IPS-NIHi11 (cell line): ENCODE results near the gene HSPE1.
"Not testable (repeated sequence)": the region's sequence is repeated elsewhere in the genome, so short reads cannot be mapped to it uniquely, and the experiment has no call there.

Experiments
- DNase-seq: peaks from one replicate; pipeline ENCODE4 v3.0.0; 2012; ENCODE audit warnings: mixed read lengths, low spot score

The HSPE1 gene

DNA sequence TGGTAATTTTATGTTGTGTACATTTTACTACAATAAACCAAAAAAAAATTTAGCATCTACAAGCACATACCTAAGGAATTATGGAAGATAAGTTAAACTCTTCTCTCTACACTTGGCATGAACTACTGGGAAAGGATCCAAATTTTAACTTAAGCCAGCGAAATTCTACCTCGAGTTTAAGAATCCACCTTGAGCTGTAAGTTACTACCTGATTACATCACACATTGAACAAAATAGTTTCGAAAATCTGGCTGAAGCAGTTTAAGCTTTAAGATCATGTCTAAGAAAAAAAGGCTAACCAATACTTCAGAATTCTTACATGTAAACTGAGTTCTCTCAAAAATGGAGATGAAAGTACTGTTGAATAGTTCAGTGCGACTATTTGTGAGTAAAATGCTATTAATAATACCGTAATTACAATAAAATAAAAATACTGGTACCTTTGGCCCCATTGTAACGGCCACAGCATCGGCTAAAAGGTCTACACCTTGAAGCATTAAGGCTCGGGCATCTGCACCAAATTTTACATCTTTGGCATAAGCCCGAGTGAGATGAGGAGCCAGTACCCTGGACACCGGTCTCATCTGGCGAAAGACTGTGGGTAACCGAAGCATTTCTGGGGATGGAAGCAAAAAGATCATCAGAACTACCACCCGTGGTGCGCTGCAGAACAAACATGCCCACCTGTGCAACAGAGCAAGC is 1.8 kb upstream of the HSPE1 start:
- no peak for DNase-seq

DNA sequence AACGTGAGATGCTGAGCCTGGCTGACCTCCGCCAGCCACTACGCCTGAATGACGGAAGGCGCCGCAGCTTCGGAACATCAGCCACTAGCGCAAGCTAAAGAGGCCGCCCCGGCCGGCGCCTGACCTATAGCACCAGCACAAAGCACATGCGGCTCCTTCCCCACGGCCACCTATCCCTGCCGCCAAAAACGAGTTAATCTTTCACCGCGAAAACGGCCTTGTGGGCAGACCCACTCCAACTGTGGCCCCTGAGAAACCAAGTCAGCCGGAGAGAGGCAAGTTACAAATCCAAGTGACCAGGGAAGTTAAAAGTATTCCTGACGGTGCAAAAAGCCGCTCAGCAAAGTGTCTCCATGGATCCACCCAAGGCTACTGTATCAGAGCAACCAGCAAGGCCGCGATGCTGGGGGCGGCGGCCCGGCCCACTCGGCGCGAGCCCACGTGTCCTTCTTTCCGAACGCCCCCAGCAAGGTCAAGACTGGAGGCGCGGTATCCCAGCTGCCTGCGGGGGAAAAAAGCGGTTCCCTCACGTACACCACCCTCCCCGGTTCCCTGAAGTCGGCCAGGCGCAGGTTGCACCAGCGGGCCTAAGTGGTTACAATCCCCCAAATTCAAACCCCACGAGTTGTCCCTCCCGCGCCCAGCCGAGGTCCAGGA is 1.1 kb upstream of the HSPE1 start:
- DNase-seq, result peak; percentile 55

DNA sequence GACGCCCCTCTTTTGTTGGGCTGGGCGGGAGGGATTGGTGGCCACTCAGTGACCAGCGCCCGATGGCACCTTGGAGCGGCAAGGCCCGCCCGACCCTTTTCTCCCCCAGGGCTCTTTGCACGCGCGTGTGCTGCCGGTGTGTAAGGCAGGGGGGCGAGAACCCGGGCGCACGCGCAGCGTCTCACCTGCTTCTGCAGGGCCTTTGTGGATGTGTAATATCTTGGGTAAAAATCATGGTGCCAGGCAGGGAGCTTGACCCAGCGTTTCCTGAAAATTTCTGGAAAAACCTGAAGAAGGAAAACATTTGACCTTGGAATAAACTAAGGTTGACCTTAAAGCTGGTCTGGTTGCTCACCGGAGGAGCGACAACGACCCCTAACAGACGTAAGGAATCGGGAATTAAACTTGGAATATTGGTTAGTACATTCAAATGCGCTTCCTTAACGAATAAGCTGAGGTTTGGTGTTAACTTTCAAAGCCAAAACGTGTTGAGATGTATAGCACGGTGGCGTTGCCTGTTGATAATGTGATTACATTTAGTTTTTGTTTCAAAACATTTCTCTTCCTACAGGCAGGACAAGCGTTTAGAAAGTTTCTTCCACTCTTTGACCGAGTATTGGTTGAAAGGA is 438 bp downstream of the HSPE1 start:
- no peak for DNase-seq

DNA sequence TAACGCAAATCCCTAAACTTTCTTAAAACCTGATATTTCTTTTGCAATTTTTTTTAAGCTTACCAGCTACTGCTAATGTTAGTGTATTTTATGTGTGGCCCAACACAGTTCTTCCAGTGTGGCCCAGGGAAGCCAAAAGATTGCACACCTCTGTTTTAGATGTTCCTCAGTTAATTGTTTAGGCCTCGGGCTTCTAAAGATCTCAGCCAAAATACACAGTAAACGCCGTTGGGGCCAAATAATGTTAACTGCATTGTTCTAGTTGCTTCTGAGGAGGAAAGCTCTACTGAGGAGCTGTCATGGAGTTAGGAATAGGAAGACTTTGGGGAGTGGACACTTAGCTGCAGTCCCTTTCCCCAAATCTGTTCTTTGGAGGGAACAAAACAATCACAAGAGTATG is 2.0 kb downstream of the HSPE1 start:
- DNase-seq, result no peak

DNA sequence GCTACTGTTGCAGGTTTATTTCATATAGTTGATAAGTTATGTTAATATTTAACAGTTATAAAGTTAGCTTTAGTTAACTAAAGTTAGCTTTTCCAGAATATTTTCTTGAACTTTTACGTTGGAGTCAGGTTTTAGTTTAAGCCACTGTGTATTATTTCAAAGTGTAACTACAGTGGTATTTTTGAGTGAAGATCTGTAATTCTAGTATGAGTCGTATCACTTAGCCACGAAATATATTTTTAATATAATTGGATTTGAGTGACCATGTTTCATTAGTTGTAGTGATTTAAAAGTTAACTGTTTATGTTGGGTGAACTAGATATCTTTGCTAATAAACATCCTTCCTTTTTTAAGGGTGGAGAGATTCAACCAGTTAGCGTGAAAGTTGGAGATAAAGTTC is 2.5 kb downstream of the HSPE1 start:
- DNase-seq, result no peak

DNA sequence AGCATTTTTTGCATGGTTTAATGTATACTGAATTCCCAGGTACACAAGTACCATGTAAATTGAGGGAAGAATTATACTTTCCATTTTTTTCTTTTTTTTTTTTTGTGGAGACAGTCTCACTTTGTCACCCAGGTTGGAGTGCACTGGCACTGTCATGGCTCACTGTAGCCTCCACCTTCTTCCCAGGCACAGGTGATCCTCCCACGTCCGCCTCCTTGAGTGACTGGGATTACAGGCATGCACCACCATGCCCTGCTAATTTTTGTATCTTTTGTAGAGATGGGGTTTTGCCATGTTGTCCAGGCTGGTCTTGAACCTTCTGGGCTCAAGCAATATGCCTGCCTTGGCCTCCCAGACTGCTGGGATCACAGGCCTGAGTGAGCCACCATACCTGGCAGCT is 3.8 kb downstream of the HSPE1 start:
- DNase-seq, result no peak

DNA sequence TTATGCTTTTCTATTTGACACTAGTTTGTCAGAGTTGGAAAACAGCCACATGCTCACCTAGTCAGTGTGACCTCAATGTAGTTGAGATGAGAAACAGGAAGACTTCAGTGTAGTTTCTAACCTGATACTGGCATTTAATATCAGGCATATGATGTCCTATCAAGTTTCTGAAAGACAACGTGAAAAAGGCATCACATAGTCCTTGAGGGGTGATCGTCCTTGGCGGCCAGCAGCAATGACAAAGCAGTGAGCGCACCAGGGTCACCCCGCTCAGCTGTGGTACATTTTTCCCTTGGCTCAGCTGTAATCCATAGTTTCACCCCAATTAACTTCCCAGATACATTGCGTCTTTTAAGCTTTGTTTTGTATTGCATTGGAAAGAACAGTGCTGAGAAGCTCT is 4.3 kb downstream of the HSPE1 start:
- DNase-seq, result no peak

DNA sequence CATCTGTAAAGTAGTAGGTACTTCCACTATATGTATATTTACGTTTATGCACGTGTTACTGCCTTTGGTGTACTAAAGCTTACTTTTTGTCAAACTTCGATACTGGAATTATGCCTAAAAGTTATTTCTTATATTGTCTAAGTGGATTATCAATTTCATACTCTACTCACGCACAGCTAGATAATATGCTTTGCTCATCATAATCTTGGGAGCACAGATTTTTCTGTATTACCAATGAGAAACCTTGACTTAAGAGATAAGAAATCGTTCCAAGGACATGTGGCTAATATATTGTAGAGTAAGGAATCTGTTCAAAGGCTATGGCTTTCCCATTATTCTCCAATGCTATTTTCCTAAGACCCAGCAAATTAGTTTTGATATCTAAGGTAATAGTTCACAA is 6.5 kb downstream of the HSPE1 start:
- no peak for DNase-seq

DNA sequence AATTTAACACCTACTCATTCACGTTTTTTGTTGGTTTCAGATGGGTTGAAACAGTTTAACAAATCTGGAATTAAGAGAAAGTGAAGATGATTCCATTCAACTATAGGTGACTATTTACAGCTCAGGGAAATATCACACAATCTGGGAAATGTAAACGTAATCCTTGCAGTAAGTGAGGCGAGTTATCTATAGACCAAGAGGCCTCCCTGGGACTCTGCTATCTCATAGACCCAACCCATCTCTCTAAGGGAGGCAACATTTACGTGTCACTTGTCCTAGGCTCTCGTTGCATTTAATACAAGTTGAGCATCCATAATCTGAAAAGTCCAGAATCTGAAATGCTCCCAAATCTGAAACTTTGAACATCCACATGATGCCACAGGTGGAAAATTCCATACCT is 13.7 kb downstream of the HSPE1 start:
- no peak for DNase-seq

DNA sequence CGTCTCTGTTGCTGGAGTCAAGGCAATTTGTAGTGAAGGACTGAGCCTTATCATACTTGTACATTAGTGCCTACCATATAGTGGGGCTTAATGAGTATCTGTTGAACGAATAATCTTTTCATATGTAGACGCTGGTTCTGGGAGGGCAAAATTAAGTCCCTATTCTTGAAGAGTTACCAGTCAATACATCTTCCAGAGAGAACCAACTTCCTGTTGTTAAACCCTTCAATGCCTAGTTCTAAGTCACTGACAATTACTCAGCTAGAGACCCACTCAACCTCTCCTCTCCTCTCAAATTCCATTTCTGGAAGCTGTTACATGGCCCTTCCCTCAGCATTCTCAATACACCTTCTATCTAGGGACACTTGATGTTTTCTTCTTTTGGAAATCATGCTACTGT is 14.6 kb downstream of the HSPE1 start:
- DNase-seq, result no peak

DNA sequence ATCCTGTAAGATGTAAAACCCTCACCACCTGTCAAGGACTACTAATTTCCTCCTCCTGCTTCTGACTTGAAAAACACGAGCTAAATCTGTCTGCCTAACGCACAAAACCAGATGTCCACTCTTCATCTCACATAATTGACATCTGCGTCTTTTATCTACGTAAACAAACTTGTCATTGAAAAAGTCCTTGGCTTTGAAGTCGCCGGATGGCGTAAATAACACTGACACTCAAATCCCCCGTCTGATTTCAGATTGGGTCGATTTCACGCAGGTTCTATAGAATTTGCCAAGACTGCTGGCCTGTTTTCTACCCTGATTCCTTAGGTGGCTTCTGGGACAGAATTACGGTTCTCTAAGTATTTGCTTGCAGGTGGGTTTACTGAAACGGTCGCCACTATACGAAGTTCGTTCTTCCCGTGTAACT is 15.1 kb downstream of the HSPE1 start:
- no peak for DNase-seq

DNA sequence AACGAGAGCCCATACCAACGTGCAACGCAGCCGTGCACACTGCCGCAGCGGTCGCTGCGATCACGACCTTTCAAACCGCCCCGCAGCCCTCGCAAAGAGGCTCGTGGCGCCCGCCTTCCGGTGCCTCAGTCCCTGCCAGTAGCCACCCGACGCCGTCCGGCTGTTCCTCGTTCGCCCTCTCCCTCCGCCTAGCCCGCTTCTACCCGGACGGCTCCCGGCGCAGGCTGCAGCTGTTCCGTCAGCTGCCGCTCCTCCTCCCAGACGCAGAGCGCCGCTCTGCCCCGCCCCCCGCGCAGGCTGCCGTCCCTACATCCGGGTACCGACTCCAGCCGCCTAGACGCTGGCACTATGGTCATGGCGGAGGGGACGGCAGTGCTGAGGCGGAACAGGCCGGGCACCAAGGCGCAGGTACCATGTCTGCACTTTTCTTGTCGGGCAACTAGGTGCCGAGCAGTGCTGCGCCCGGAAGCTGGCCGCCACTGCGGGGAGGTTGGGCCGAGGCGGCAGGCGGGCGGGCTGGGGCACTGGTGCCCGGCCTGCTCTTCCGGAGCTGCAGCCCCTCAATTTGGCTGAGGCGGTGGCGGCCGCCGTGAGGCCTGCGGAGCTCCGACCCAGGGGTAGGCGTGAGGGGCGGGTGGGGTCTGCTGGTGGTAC is 15.7 kb downstream of the HSPE1 start, which contains the start of gene MOB4:
Gene MOB4, plus strand, starts transcription at position 328 of the 654 bp plus-strand sequence. Its CDS starts 21 bp downstream, at position 349.
- peak; percentile 96 for DNase-seq

DNA sequence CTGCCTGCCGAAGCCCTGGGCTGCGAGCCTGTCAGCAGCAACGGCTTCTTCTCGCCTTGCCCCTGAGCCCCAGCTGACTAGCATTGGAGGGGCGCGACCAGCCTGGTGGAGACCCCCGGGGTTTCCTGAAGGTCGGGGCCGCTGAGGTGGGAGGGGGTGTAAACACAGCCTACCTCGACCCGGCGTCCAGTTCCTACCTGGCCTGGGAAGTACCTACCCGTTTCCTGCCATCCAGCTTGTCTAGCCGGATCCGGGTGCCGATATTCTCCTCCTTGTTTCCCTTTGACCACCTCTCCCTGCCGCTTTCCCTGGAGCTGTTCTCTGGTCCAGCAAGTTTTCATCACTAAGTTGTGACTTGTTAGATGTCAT is 16.2 kb downstream of the HSPE1 start:
- peak; percentile 51 for DNase-seq

DNA sequence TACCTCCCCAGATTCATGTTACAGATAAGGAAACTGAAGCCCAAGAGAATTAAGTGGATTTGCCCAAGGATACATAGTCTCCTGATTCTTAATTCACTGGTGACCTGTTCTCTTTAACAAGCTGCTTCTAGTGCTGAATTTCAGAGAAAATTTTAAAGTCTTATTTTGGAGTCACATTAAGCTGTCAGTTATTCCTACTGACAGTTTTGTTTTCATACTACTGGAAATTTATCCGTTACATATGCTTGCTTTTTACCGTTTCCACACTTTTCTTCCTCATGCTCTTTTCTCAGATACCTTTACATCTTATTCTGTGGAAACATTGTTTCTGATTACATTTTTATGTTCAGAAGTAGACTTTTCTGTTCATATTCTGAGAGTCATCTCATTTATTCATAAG is 17.0 kb downstream of the HSPE1 start:
- DNase-seq, result no peak

DNA sequence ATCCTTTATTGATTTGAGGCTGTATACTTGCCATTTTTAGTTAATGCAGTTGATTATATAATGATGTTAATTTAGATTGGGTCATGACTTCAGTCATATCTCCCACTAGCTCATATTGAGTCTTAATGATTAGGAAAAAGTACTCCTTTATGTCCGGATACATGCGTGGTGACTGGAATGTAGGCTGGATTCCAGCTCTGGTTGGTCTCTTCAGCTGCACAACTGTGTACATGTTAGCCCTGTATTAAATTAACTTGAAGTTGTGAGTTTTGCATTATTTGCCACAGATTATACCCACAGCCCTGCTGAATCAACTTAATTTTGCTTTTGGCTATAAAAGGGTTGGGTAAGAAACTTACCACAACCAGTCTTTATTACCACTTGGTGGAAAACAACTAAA is 38.2 kb downstream of the HSPE1 start:
- DNase-seq, result no peak

DNA sequence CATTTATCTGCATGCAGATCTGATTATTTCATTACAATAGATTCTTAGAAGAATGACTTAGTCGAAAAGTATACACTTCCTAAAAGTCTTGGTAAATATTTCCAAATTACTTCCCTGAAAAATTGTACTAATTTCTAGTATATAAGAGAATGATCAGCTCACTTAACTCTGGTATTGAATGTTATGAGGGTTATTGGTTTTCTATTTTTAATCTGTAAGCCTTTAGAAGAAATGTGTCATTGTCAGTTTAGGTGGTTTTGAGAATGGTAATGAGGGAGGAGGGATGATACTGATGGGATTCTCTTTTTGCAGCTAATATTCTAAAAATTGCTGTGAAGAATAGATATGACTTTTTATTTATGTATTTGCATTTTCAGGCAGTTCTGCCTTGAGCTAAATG is 39.6 kb downstream of the HSPE1 start:
- DNase-seq, result no peak

DNA sequence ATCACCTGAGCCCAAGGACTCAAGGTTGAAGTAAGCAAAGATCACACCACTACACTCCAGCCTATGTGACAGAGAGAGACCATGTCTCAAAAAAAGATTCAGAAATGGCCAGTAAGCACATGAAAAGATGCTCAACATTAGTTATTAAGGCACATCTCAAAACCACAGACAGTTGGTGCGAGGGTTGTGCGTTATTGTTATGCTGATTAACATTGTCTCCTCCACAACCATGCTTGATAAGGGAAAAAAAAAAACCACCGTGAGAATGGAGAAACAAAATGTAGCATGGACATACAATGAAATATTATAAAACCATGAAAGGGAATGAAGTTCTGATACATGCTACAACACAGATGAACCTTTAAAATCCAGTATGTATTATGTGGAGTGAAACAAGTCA is 43.0 kb downstream of the HSPE1 start:
- no peak for DNase-seq

DNA sequence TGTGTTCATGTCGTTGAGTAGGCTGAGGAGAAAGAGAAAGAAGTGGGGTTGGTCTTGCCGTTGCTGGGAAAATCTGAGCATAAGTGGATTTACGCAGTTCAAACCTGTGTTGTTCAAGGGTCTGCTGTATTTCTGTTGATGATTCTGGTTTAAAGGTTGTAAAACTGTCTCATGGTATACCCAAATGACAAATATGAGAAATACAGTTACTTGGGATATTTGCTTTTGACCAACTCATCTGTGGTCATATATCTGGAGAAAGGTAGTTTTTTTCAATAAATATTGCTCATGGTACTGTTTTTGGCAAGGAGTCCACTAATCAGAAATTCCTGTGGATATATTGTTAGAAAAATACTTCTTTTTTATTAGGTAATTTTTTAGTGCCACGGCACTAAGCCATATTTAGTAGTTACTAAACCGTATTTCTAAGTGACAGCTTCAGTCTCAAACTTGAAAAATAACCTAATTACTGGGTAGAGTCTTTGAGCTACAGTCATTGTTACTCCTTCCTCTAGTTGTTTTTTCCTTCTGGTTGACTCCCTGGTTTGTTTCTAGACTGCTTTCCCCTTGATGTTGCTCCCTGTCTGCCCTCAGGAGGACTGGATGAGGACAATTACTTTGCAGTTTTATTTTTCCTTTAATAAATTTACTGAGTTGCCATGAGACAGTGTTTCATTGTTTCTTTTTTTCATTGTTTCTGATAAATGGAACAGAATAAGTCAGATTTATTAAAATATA is 47.2 kb downstream of the HSPE1 start:
- DNase-seq, result no peak

DNA sequence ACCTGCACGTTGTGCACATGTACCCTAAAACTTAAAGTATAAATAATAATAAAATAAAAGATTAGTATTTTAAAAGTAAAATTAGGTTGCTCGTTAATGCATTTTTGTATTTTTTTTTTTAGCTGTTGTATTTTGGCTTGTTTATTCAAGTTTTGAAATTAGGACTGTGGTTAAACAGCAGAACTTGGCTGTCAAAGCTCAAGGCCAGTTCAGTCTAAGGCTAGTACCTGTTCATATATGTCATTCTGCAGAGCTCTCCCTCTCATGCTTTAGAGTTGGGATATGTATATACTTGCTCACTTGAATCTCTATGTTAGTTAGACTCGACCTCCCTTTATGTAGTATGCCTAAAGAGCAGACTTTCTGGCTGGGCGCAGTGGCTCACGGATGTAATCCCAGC is 48.4 kb downstream of the HSPE1 start:
- no peak for DNase-seq

DNA sequence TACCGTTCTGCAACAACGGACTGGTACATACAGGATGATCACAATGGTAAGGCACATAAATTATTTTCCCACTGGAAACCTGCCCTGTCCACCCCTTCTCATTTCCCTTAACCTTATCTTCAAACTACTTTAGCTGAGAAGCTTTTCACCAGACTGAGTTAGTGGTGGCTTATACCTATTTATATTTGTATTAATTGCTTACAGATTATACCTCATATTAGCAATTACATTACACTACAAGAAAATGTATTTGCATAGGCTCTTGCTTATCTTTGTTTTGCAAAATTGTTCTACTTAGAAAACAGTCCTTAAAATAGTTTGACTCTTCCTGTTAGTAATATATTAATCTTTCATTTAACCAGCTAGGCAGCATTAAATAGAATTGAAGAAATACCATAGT is 51.1 kb downstream of the HSPE1 start:
- not testable (repeated sequence) for DNase-seq
